GM21528 (cell line): Measurements from ENCODE around the gene RASSF1.

Source experiments
- ATAC-seq: cut with Tn5 transposase; IDR thresholded peaks from one replicate; pipeline ENCODE4 v1.9.1; 2021; ENCODE audit warnings: mild to moderate bottlenecking, moderate library complexity; ENCODE audit not compliant: unreplicated experiment, low FRiP score

The RASSF1 gene

DNA sequence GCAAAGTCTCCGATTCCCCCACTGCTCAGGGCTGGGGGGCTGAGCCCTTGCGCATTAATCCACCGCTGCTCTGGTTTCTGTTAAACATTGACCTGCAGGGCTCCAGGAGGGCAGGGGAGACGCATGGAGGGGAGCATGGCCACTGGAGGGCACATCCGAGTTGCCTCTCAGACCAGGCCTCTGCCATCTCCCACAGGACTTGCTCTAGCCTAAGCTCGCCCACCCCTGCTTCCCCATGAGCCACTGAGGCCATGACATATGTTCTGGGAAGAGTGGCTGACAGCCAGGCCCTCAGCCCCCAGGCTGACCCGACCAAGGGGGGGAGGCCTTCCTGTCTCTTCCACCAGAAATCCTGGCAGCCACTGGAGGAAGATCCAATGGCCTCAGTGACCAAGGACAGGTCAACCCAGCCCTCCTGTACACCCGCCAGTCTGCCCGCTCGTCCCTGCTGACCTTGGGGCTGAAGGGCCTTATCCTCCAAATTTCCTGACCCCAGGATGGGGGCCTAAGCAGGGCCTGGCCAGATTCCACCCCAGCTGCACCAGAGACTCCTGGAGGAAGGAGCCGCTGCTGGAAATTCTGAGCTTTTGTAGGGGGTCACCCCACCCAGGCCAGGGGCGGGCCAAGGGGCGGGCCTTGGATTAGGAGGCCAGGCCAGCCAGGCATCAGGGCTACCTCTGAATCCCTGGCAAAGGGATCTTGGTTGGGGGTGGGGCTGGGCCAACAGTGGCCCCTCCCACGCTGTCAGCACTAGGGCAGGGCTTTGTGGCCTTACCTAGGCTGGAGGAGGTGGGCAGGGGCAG lies 37.4 kb downstream of the RASSF1 start, which contains the start of gene HYAL1:
TSS of gene HYAL1 (minus strand) at position 562 of the 803 bp plus-strand sequence. CDS start 618 bp downstream, outside the sequence.
- no peak for ATAC-seq

DNA sequence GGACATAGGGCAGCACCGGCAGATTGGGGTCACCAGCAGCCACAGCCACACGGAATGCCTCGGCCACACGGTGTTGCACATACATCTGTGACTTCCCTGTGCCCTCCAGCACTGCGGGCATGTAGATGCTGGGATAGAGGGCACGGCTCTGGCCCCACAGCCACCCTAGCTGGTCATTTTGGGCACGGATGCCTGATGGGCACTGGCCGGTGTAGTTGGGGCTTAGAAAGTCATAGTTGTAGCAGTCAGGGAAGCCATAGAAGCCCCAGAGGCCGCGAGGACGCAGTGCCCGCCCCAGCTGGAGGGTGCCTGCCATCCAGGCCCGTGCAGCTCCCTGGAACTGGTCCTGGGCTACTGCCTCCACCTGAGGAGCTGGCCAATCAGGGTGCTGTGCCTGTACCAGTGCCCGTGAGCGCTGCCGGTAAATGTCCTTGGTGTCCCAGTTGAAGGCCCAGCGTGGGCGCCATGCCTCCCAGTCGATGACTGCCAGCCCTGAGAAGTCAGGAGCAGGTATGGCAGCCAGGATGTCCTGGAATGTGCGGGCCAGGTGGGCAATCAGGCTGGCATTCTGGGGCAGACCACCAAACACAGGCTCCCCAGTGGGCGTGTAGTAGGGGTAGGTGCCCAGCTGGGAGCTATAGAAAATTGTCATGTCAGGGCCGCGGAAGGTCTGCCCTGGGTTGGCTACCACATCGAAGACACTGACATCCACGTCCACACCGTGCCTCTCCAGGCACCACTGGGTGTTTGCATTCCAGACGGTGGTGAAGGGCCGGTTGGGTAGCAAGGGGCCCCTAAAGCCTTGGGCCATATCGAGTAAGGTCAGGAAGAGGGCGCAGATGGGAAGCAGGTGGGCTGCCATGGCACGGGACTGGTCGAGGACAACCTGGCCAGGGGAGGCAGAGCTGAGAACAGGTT lies 38.3 kb downstream of the RASSF1 start:
- ATAC-seq: no peak

DNA sequence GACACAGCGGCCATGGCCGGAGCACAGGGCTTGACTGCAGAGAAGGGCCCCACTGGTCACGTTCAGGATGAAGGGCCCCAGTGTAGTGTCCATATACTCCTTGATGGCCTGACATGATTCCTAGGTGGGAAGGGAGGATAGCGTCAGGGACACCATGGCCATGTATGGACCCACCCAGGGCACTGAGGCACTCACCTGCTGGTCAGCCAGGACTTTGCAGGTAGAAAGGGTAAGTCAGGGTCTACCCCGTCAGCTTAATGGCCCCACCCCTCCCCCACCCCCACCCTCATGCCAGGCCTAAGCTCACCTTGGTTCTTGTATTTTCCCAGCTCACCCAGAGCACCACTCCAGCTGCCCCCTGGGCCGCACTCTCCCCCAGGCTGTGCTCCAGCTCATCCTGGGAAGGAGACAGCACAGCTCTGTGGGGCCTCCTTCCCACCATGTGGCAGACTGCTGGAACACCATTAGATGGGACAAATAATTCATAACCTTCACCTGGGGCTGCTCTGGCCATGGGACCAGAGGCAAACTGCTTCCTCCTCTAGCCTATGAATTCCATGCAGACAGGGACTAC lies 39.9 kb downstream of the RASSF1 start:
- no peak for ATAC-seq

DNA sequence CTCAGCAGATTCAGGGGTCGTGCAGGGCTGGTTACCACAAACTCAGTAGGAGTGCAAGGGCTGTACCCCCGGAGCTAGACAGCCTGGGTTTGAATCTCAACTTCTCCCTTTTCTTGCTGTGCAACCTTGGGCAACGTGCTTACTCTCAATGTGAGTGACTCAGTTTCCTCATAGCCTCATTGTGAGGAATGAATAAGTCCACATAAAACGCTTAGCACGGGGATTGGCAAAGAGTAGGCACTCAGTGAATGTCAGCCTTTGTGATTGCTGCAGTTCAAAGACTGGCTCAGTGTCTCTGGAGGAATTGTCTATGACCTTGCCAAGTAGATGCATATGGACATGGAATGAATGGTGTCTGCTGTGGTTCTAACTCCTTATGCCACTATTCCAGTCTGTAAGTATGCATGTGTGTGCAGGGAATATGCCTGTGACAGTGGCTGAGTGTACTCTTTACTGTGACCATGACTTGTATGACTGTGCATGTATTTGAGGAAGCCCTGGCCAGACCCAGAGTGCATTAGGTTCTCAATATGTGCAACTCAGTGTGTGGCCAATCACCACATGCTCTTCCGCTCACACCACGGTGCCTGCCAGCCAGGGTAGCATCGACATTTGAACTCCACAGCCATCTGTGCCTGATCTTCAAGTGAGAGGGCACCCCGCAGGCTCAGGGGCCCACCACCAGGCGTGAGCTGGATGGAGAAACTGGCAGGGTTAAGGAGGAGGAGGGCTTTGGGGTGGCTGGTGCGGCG lies 40.5 kb downstream of the RASSF1 start:
- ATAC-seq: no peak

DNA sequence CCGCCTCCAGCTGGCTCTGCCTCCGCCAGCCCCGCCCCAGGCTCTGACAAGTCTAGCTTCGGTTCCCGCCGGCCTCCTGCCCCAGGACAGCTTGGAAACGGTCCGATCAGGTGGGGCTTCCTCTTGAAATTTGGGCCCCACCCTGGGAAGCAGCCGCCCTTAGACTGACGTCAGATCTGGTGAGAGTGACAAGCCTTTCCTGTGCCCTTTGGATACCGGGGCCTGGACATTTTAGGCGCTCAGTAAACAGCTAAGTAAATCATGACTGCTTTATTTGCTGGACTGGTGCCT lies 41.1 kb downstream of the RASSF1 start:
- ATAC-seq: no peak

DNA sequence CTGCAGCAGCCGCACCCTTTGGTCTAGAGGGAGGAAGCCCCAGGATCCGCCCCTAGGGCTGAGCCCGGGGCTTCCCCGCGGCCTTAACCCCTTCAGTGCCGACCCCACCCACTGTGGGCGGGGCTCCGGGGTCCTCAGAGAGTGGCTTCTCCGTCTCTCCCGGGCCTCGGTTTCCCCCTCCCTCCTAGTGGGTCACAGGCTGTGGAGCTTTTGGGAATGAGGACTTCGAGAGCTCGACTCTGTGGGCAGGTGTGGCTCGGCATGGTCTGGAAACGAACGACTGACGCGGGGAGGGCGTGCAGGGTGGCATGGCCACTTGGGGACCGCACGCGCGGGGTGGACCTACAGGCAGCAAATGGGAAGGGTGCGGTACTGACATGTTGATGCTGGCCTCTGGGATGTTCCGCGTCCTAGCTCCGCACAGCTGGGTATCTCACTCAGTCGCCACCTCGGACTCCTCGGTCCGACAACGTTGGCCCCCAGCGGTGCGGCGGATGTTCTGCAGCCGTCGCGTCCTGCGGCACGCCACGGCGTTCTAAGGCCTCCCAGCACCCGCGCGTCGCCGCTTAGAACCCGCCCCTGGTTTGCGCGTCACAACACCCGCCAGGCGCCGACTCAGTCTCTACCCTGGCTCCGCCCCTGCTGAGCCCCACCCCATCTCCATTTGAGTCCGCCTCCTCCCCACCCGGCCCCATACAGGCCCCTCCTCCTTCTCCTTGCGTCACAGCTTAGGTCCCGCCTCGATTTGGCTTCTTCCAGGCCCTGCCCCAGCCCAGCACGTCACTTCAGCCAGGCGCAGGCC lies 41.6 kb downstream of the RASSF1 start, which contains the start of the genes HYAL3 and NAA80:
TSS of gene HYAL3 (minus strand) at position 570 of the 802 bp plus-strand sequence. CDS start 3,803 bp downstream, outside the sequence.
TSS of gene NAA80 (minus strand) at position 570 of the 802 bp plus-strand sequence. CDS start 1,942 bp downstream, outside the sequence.
- peak; percentile 82 for ATAC-seq

DNA sequence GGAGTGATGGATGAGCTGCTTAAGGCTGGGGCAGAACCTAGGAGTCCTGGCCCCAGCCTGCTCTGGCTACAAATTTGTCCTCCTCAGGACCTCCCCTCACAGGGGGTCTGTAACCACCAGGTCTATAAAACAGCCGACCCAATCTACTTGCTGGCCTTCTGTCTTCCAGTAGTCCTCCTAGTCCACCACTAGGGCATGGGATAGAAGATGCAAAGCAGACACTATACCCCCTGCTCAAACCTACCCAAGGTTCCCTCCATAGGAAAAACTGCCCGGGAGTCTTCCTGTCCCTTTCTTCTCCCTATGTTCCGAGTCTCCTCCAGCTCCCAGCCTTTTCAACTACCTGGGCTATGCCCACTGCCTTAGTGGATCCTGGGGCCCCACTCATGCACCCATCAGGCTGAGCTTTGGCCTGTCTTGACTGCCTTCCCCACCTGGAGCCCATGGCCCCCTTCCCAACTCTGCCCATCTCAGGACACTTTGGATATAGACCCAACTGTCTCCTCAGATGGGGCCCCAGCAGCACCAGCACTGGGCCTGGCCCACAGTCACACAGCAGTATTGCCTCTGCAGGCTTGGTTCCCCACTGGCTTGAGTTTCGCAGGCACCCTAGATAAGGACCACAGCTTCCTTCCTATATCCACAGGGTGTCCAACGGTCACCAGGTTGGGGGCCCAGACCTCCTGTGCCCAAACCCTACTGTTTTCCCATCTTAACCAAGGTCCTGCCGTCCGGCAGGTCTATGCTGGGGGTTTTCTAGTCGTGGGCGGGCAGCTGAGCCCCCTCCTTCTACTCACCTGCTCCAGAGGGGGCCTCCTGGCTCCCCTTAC lies 42.5 kb downstream of the RASSF1 start:
- ATAC-seq: no peak

DNA sequence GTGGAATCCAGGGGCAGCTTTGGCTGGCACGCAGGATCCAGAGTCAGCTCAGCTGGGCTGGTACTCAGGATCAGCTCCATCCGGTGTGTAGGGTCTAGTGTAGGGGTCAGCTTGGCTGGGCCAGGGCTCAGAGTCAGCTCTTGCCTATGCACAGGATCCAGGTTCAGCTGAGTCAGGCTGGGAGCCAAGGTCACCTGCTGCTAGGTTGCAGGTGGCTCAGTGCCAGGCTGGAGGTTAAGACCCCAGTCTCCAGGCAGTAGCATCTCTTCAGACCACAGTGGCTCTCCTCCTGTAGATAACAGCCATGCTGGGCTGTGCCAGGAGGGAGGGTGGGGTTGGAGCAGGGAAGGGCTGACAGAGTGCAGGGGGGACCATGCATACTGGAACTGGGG lies 43.3 kb downstream of the RASSF1 start:
- no peak for ATAC-seq

DNA sequence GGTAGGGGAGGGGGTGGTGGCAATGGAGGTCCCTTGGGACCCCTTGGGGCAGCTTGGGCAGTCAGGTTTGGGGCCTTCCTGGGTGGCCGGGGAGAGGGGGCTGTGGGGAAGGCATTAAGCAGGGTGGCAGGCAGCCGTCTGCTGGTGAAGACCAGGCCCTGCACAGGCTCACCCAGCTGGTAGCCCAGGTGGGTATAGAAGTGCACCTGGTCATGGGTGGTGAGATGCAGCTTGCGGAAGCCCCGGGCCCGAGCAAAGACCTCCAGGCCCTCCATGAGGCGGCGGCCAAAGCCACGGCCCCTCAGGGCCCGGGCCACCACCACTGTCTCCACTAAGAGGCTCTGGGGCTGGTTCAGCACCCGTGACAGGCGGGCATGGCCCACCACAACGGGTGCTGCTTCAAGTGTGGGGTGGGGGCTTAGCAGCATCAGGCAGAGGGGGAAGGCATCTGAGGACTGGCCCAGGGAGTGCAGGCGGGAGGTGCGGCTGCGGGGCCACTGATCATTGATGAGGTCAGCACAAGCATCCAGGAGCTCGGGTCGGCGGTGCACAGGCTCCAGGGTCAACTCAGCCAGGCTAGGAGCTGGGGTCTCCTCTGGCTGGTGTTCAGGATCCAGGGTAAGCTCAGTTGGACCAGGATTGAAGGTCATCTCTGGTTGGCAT lies 43.8 kb downstream of the RASSF1 start:
- ATAC-seq: no peak

DNA sequence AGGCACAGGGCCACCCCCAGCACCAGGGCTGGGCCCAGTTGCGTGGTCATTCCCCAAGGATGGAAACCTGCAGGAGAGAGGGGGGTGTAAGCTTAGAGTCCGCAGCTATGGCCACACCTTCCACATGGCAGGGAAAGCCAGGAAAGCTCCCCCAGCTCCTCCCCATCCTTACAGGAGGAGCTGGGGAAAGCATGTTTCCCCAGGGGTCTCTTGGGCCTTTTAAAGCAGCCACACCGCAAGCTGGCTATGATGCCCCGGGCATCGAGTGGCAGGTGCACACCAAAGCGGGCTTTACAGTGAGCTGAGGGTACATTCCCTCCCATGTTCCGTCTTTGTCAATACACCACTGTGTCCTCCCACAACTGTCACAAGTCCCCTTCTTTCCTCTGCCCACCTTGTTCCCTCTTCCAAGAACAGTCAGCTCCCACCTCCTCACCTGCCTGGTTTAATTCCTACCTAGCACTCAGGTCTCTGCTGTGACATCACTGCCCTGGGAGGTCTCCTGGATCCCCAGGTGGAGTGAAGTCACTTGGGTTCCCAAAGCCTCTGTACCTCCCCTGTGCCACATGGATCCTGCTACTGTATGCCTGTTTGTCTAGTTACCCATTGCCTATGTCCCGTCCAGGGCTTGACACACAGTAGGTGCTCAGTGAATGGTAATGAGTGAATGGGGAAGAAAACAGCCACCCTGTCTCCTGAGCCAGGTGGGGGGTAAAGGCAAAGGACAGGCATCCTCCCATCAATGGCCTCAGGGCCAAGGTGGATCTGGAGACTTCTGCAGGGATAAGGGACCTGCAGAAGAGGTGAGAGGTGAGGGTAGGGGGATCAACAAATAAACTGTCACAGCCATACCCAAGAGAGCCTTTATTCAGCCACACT lies 44.8 kb downstream of the RASSF1 start:
- no peak for ATAC-seq

DNA sequence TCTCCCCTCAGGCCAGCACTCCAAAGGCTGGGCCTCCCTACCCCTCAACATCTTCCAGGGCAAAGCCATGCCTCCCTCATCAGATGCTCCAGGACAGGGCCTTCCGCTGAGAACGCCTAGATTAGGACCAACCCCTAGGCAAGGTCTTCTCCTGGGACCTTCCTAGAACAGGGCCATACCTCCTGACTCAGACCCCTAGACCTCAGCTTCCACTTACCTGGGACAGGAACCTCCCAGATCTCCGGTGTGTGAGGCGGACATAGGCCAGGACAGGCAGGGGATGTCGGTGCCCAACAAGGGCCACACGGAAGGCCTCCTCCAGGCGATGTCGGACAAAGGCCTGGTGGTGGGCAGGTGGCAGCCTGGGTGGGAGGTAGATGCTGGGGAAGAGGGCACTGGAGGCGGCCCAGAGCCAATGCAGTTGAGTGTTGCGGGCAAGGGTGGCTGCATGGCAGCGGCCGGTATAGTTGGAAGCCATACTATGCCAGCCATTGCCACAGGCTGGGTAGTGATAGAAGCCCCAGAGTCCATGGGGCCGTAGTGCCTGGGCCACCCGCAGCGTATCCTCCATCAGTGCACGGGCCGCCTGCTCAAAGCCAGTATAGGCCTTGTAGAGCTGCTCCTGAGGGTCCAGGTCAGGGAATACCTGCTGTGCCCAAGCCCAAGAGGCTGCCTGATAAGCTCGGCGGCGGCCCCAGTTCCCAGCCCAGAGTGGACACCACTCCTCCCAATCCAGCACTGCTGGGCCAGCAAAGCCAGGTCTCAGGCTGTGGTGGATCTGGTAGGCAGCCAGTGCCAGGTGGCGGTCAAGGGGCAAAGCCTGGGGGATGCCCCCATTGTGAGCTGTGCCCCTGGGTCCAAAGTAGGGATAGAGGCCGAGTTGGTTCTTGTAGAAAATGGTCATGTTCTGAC lies 45.9 kb downstream of the RASSF1 start:
- ATAC-seq: no peak

DNA sequence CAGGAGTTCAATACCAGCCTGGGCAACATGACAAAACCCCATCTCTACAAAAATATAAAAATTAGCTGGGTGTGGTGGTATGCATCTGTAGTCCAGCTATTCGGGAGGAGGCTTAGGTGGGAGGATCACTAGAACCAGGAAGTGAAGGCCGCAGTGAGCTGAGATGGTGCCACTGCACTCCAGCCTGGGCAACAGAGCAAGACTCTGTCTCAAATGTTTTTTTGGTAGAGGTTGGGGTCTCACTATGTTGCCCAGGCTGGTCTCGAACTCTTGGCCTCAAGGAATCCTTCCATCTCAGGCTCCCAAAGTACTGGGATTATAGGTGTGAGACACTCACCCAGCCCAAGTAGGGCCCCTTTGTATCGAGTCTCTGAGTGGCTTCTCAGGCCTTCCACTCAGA lies 46.5 kb downstream of the RASSF1 start:
- ATAC-seq: no peak

DNA sequence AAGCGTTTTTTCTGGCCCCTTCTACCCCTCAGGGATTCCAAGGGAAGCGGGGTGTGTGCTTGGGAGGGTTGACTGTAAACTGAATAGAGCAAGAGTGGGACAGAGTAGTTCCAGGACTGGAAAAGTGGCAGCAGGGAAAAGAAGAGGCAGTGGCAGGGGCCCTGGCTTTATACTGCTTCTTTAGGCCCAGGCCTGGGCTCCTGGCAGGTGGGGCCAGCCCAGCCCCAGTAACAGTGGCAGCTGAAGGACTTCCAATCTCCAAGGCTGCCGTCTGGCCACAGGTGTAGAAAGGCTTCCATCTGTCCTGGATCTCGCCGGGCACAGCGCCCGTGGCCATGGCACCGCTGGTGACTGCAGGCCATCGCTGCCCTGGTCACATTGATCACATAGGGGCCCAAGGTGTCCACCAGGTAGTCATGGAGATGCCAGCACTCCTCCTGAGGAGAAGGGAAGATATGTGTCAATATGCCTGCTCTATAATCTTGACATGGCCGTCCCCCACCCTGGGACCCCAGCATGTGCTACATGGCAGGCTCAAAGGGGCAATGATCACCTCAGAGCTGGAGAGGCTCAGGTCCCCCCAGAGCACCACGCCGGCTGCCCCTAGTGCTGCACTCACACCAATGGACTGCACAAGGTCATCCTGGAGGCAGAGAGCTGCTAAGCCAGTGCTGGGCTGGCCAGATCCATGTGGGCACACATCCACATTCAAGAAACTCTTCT lies 47.4 kb downstream of the RASSF1 start:
- ATAC-seq: no peak

DNA sequence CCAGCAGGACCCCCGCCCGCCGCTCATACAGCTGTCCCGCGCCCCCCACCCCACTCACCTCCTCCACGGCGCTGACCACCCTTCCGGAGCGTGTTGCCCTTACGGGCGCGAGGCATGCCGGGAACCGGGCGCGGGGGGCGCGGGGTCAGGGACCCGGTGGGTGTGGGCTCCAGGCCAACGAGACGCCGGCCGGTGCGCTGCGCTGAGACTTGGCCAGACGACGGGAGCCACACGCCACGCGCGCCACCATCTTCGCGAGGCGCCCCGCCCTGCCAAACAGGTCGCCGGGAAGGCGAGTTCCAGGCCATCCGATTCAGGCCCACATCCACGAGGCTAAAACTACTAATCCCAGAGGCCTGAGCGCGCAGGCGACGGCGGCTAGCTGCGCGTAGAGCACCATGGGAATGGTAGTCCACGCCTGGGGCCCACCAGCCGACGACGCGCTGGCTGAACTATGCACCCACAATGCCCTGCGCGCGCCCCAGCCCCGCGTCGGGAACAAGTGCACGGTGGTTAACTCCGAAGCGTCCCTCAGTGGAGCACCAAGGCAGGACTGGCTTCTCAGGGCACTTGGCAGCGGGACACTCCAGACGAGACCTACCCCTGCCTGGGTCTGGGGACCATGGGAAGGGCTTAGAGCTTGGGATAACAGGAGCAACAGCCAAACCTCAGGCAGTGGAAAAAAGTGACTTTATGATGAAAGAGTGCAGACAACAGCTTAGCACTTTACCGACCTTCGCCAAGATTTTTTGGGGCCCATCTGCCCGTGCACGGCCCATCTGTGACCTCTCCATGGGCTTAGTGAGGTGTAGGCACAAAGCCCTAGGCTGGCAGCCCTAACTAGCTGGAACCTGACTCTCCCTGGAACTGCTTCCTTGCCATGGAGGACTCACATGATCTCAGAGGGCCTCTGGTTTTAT lies 48.2 kb downstream of the RASSF1 start, which contains the start of gene IFRD2:
TSS of gene IFRD2 (minus strand) at position 271 of the 920 bp plus-strand sequence. CDS start at position 116, 155 bp downstream.
- ATAC-seq: peak; percentile 83
